ENCODE measurements around the gene UQCRHL. TPM values are rescaled to one million over a fixed set of nuclear protein-coding genes. Genes with fewer than 3 reads are reported as not detected.

The UQCRHL gene
- total RNA-seq, 2 donors from 2014 or later, result 0.81 to 0.99 TPM

GRCh38 chr1:15799004-15799867 is 8.2 kb downstream of the UQCRHL start:
- H3K9me3 ChIP-seq, result no peaks in the 10 kb centered on the region
- no peaks in the 10 kb centered on the region for H3K27me3 ChIP-seq (replicated peaks; ENCODE audit: insufficient read depth)
- DNase-seq (ENCODE audit: low spot score) (peak; percentile 74), ATAC-seq (ENCODE audit: insufficient number of reproducible peaks, low FRiP score, low read depth) (peak; percentile 68)
- peaks cover 41 to 73% of the 10 kb centered on the region in 2 donors for H3K4me1 ChIP-seq (ENCODE audit: control insufficient read depth in 1 of 2, low read depth in 2 of 2)
- H3K36me3 ChIP-seq, result no peaks in the 10 kb centered on the region
- peak overlapping the region; percentile 17 for H3K4me3 ChIP-seq
- TF ChIP-seq CTCF (IDR thresholded peaks at IDR 0.05), result no peak
- peak overlapping the region; percentile 90 to 91 for H3K27ac ChIP-seq

GRCh38 chr1:15797614-15798390 is 9.6 kb downstream of the UQCRHL start:
- no peak overlapping the region for H3K4me3 ChIP-seq
- no peaks in the 10 kb centered on the region for H3K36me3 ChIP-seq
- no peak for TF ChIP-seq CTCF (IDR thresholded peaks at IDR 0.05)
- DNase-seq (ENCODE audit: low spot score) (no peak), ATAC-seq (ENCODE audit: insufficient number of reproducible peaks, low FRiP score, low read depth) (no peak)
- H3K4me1 ChIP-seq (ENCODE audit: control insufficient read depth in 1 of 2, low read depth in 2 of 2), result peaks cover 47 to 86% of the 10 kb centered on the region in 2 donors
- no peaks in the 10 kb centered on the region for H3K27me3 ChIP-seq (replicated peaks; ENCODE audit: insufficient read depth)
- H3K27ac ChIP-seq, result peak overlapping the region; percentile 90 to 91
- H3K9me3 ChIP-seq, result no peaks in the 10 kb centered on the region

- no peaks in the 10 kb centered on the region for H3K36me3 ChIP-seq
- peak overlapping the region; percentile 83 to 91 for H3K27ac ChIP-seq
- TF ChIP-seq CTCF (IDR thresholded peaks at IDR 0.05), result no peak
- no peak for DNase-seq (ENCODE audit: low spot score)
- ATAC-seq (ENCODE audit: insufficient number of reproducible peaks, low FRiP score, low read depth), result no peak
- H3K27me3 ChIP-seq (replicated peaks; ENCODE audit: insufficient read depth), result no peaks in the 10 kb centered on the region
- H3K9me3 ChIP-seq, result no peaks in the 10 kb centered on the region
- H3K4me3 ChIP-seq, result no peak overlapping the region
- H3K4me1 ChIP-seq (ENCODE audit: control insufficient read depth in 1 of 2, low read depth in 2 of 2), result peaks cover 49 to 87% of the 10 kb centered on the region in 2 donors
Observed at GRCh38 chr1:15796086-15796462, 11.4 kb downstream of the UQCRHL start.

- Histone ChIP-seq H3K4me1 (ENCODE audit: control insufficient read depth in 1 of 2, low read depth in 2 of 2) (peaks cover 27 to 63% of the 10 kb centered on the region in 2 donors), H3K27ac (peak overlapping the region; percentile 78 to 79)
- DNase-seq (ENCODE audit: low spot score), result no peak
Observed at GRCh38 chr1:15788624-15789301, 18.7 kb downstream of the UQCRHL start.

More at GRCh38 chr1:15788624-15789301, 18.7 kb downstream of the UQCRHL start:
- Histone ChIP-seq H3K9me3 (no peaks in the 10 kb centered on the region), H3K36me3 (peaks cover 17% of the 10 kb centered on the region), H3K27me3 (replicated peaks; ENCODE audit: insufficient read depth) (no peaks in the 10 kb centered on the region), H3K4me3 (no peak overlapping the region)
- no peak for TF ChIP-seq CTCF (IDR thresholded peaks at IDR 0.05)
- no peak for ATAC-seq (ENCODE audit: insufficient number of reproducible peaks, low FRiP score, low read depth)

Data from thoracic aorta (tissue), 2 donors.